HEK293 (cell line): ENCODE results near the gene TP73.

ENCODE experiments used
- KLF9 ChIP-seq: fragments of 450-650 bp; formaldehyde crosslinking; IDR thresholded peaks from 2 replicates; pipeline ENCODE4 v1.5.1; 2016; ENCODE audit warnings: missing biosample characterization, missing genetic modification characterization, low read depth
- YY1 ChIP-seq: fragments of 450-650 bp; formaldehyde crosslinking; IDR thresholded peaks from 2 replicates; pipeline ENCODE4 v1.5.1; 2018; ENCODE audit warnings: missing biosample characterization, missing genetic modification characterization
- ZBTB7A ChIP-seq: fragments of 450-650 bp; formaldehyde crosslinking; IDR thresholded peaks from 2 replicates; pipeline ENCODE4 v1.5.1; 2016; ENCODE audit warnings: low read depth, missing biosample characterization, missing genetic modification characterization
- ZNF544 ChIP-seq: fragments of 450-650 bp; formaldehyde crosslinking; IDR thresholded peaks from 2 replicates; pipeline ENCODE4 v1.5.0; 2017; ENCODE audit warnings: missing biosample characterization, missing genetic modification characterization
- ZNF555 ChIP-seq: fragments of 450-650 bp; formaldehyde crosslinking; conservative IDR thresholded peaks from 2 replicates; pipeline ENCODE4 v1.5.1; 2017; ENCODE audit warnings: missing biosample characterization, mild to moderate bottlenecking, missing genetic modification characterization, inconsistent platforms
- ZSCAN30 ChIP-seq: fragments of 450-650 bp; IDR thresholded peaks from 2 replicates; pipeline ENCODE4 v1.5.1; 2018; ENCODE audit warnings: missing biosample characterization, mild to moderate bottlenecking, missing genetic modification characterization, moderate library complexity
- TF ChIP-seq, protein P1 (sequence below): fragments of 450-650 bp; formaldehyde crosslinking; IDR thresholded peaks from 2 replicates; pipeline ENCODE4 v1.5.1; 2016; ENCODE audit warnings: missing biosample characterization, missing genetic modification characterization
- TF ChIP-seq, protein P2 (sequence below): fragments of 450-650 bp; formaldehyde crosslinking; IDR thresholded peaks from 2 replicates; pipeline ENCODE4 v1.5.1; 2016; ENCODE audit warnings: missing biosample characterization, missing genetic modification characterization
- TF ChIP-seq, protein P3 (sequence below): fragments of 450-650 bp; formaldehyde crosslinking; conservative IDR thresholded peaks from 2 replicates; pipeline ENCODE4 v1.5.1; 2016; ENCODE audit warnings: low read depth, missing biosample characterization, missing genetic modification characterization

DNA sequence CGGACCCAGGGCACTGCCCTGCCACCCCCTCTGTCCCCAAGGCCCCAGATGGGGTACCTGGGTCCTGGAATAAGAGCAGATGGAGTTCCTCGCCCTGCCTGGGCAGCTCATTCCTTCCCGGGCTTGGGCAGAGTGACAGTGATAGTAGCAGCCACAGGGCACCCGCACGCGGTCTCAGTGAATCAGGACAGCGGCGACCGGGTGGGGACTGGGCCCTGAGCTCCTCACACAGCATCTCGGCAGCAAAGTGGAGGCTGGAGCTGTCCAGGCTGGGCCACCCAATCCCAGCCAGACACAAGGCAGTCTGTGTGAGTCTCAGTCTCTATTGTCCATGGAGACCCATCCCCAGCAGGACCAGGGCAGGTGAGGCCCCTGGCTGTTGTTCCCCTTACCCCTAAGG lies 62.5 kb downstream of the TP73 start:
- no peak for TF ChIP-seq ZNF555 (tag by site-specific recombination)
- TF ChIP-seq KLF9, result no peak
- TF ChIP-seq, protein P1, sequence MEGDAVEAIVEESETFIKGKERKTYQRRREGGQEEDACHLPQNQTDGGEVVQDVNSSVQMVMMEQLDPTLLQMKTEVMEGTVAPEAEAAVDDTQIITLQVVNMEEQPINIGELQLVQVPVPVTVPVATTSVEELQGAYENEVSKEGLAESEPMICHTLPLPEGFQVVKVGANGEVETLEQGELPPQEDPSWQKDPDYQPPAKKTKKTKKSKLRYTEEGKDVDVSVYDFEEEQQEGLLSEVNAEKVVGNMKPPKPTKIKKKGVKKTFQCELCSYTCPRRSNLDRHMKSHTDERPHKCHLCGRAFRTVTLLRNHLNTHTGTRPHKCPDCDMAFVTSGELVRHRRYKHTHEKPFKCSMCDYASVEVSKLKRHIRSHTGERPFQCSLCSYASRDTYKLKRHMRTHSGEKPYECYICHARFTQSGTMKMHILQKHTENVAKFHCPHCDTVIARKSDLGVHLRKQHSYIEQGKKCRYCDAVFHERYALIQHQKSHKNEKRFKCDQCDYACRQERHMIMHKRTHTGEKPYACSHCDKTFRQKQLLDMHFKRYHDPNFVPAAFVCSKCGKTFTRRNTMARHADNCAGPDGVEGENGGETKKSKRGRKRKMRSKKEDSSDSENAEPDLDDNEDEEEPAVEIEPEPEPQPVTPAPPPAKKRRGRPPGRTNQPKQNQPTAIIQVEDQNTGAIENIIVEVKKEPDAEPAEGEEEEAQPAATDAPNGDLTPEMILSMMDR (tag by site-specific recombination), result no peak
- TF ChIP-seq, protein P2, sequence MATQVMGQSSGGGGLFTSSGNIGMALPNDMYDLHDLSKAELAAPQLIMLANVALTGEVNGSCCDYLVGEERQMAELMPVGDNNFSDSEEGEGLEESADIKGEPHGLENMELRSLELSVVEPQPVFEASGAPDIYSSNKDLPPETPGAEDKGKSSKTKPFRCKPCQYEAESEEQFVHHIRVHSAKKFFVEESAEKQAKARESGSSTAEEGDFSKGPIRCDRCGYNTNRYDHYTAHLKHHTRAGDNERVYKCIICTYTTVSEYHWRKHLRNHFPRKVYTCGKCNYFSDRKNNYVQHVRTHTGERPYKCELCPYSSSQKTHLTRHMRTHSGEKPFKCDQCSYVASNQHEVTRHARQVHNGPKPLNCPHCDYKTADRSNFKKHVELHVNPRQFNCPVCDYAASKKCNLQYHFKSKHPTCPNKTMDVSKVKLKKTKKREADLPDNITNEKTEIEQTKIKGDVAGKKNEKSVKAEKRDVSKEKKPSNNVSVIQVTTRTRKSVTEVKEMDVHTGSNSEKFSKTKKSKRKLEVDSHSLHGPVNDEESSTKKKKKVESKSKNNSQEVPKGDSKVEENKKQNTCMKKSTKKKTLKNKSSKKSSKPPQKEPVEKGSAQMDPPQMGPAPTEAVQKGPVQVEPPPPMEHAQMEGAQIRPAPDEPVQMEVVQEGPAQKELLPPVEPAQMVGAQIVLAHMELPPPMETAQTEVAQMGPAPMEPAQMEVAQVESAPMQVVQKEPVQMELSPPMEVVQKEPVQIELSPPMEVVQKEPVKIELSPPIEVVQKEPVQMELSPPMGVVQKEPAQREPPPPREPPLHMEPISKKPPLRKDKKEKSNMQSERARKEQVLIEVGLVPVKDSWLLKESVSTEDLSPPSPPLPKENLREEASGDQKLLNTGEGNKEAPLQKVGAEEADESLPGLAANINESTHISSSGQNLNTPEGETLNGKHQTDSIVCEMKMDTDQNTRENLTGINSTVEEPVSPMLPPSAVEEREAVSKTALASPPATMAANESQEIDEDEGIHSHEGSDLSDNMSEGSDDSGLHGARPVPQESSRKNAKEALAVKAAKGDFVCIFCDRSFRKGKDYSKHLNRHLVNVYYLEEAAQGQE (tag by site-specific recombination), result peak; percentile 77
- TF ChIP-seq ZSCAN30 (tag by site-specific recombination), result no peak
- no peak for TF ChIP-seq ZBTB7A (tag by site-specific recombination)
- TF ChIP-seq, protein P3, sequence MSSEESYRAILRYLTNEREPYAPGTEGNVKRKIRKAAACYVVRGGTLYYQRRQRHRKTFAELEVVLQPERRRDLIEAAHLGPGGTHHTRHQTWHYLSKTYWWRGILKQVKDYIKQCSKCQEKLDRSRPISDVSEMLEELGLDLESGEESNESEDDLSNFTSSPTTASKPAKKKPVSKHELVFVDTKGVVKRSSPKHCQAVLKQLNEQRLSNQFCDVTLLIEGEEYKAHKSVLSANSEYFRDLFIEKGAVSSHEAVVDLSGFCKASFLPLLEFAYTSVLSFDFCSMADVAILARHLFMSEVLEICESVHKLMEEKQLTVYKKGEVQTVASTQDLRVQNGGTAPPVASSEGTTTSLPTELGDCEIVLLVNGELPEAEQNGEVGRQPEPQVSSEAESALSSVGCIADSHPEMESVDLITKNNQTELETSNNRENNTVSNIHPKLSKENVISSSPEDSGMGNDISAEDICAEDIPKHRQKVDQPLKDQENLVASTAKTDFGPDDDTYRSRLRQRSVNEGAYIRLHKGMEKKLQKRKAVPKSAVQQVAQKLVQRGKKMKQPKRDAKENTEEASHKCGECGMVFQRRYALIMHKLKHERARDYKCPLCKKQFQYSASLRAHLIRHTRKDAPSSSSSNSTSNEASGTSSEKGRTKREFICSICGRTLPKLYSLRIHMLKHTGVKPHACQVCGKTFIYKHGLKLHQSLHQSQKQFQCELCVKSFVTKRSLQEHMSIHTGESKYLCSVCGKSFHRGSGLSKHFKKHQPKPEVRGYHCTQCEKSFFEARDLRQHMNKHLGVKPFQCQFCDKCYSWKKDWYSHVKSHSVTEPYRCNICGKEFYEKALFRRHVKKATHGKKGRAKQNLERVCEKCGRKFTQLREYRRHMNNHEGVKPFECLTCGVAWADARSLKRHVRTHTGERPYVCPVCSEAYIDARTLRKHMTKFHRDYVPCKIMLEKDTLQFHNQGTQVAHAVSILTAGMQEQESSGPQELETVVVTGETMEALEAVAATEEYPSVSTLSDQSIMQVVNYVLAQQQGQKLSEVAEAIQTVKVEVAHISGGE (tag by site-specific recombination), result no peak
- no peak for TF ChIP-seq YY1 (tag by site-specific recombination)
- TF ChIP-seq ZNF544 (tag by site-specific recombination), result no peak
